Inferior parietal cortex (tissue), 1 donor: Measurements from ENCODE around the gene MAP3K20.
"Not testable (repeated sequence)": the region's sequence is repeated elsewhere in the genome, so short reads cannot be mapped to it uniquely, and the experiment has no call there.

Experiments used
- DNase-seq: peaks from one replicate; pipeline ENCODE4 v3.0.0-alpha.2; 2016; ENCODE audit errors: extremely low spot score

The MAP3K20 gene

GRCh38 chr2:173278794-173279526, 203.3 kb downstream of the MAP3K20 start:
- DNase-seq, result no peak

DNA sequence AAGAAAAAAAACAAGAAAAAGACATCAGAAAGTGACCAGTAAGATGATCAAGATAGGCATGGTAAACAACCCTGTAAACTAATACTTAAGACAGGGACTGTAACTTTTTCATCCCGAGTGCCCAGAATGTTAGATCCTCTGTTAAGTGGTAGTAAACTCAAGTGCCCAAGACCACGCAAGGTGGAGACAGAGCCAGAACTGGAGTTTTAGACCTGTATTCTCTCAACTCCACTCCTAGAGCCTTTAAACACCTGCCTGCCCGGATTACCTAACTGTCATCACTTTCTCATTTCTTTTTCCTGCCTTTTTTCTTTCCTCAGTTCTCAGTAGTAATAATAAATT, 203.9 kb downstream of the MAP3K20 start:
- no peak for DNase-seq

DNA sequence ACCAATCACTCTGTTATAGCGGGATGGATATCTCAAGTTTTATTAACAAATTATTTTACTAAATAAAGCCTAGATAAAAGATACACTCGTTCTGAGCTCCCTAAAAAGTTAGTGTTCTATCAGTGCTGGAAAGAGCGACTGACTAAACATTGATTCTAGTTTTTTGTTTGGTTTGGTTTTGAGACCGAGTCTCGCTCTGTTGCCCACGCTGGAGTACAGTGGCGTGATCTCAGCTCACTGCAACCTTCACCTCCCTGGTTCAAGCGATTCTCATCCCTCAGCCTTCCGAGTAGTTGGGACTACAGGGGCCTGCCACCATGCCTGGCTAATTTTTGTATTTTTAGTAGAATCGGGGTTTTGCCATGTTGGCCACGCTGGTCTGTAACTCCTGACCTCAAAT, 205.2 kb downstream of the MAP3K20 start:
- no peak for DNase-seq

DNA sequence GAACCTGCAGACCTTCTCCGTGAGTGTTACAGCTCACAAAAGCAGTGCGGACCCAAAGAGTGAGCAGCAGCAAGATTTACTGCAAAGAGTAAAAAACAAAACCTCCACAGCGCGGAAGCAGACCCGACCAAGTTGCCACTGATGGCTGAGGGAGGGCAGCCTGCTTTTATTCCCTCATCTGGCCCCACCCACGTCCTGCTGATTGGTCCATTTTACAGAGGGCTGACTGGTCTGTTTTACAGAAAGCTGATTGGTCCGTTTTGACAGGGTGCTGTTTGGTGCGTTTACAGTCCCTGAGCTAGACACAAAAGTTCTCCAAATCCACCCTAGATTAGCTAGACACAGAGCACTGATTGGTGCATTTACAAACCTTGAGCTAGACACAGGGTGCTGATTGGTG, 206.3 kb downstream of the MAP3K20 start:
- not testable (repeated sequence) for DNase-seq

DNA sequence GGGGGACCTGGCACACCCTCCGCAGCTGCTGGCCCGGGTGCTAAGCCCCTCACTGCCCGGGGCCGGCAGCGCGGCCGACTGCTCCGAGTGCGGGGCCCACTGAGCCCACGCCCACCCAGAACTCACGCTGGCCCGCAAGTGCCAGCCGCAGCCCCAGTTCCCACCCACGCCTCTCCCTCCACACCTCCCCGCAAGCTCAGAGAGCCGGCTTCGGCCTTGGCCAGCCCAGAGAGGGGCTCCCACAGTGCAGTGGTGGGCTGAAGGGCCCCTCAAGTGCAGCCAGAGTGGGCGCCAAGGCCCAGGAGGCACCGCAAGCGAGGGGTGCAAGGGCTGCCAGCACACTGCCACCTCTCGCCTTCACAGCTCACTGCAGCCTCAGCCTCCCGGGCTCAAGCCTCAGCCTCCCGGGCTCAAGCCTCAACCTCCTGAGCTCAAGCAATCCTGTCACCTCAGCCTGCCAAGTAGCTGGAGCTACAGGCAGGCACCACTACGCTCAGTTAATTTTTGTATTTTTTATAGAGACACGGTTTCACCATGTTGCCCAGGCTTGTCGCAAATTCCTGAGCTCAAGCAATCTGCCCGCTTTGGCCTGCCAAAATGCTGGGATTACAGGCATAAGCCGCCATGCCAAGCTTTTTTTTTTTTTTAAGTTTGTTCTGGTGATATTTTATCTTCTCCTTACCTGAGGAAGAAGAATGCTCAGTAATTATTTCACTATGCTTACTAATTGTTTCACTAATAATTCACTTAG, 207.3 kb downstream of the MAP3K20 start:
- DNase-seq, result no peak

DNA sequence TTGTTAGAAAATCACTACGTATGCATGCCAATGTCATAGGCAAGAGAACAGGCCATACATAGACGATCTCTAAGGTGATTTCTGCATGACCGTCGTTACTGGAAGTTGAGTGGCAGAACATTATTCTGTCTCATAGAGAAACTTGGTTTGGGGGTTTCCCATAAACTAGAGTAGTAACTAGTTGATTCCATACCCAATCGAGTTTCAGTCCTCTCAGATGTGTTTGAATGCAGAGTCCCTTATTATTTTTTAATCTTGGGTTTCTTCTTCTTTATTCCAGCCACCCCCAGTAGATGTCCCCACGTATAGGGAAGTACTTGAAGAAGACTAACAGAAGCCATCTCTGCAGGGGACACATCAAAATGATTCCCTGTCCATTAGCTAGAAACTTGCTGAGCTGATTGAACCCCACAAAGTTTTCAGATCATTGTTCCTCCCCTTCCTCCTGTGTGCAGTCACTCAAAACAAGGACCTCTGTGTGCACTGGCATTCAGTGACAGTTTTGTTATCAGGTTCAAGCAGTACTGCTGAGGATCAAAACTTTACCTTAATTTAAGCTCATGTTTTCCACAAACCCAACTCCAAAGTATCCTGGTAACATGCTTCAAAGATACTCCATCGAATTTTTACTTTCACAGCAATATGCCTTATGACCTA, 210.6 kb downstream of the MAP3K20 start:
- no peak for DNase-seq

- no peak for DNase-seq
These were observed 211.9 kb downstream of the MAP3K20 start for GRCh38 chr2:173287594-173287993.

DNA sequence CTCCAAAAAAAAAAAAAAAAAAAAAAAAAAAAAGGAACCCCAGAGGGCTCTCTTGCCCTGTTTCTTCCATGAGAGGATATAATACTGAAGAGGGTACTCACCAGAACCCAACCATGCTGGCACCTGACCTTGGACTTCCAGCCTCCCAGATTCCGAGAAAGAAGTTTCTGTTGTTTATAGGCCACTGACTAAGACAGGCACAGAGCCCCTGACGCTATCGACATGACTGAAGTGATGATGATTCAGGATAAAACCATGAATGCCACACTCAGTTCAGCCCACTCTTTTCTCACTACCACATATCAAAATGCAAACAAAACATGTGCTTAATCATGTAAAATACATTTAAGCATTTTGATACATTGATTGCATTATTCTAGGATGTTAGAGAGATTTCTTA, 212.9 kb downstream of the MAP3K20 start:
- no peak for DNase-seq

GRCh38 chr2:173290046-173290445, 214.4 kb downstream of the MAP3K20 start:
- no peak for DNase-seq

DNA sequence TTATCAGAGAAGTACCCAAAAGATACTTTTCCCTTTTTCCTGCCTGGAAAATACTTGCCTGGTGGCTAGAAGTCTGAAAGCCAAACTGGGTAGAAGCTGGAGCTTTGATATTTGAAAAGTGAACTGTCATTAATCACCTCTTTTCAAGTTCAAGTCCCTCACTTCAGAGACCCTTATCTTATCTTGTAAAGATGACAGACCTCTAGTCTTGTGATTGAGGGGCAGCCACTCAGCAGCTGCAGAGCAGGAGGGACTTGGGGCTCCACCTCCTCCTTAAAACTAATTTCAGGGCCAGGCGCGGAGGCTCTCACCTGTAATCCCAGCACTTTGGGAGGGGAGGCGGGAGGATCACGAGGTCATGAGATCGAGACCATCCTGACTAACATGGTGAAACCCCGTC, 214.9 kb downstream of the MAP3K20 start:
- no peak for DNase-seq

DNA sequence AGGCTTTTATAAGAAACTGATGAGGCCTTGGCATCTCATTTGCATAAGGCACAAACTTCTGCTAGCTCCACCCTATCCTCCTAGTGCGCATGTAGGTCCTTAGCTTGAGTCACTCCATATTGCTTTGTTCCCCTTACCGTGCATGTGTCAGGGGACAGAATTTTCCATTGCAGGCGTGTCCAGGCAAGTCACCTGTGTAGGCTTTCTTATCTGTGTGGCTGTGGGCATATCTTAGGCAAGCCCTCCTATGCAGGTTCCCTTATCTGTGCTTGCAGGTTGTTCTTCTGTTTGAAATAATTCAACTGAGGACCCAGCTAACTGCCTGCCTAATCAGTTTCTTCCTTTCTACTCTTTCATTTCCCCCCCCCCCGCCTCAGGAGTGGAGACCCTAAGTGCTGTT, 215.8 kb downstream of the MAP3K20 start:
- DNase-seq, result no peak

DNA sequence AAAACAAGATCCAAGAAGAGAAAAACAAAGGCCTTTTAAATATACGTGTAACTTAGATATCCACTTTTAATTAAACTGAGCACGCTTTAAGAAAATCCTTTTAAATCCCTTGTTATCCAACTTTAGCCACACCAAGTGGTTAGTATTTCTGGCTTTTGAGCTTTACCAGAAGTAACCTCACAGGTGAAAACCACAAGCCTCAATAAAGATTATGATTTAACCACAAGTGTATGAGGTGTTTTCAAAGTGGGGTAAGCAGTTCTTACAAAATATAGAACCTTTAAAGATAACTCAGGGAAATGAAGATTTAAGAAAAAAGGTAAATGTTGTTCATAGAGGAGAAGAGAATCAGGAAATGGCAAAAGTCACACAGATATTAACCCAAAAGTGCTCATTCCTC, 220.6 kb downstream of the MAP3K20 start:
- no peak for DNase-seq

DNA sequence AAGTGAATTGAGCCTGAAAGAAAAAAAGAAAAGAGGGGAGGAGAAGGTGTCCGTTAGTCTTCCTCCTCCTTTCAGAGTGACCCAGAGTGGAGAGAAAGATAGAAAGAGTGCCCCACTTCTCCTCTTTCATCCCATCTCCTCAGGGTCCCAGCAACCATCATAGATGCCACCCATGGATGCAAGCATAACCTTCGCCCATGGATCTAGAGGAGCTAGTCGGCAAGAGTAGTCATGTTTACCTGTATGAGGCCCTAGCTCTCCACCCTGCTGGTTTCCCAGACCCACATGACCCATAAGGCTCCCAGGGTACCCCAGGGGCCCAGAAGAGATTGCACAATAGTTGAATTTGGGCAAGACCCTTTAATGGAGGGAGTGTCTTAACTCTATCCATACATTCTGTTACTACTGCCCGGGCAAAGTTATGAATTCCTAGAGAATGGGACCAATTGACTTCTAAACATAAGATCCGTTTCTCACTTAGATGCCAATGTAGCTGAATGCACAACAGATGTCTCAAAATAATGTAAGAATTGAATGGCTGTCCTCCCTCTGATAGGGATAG, 223.0 kb downstream of the MAP3K20 start:
- DNase-seq, result no peak

DNA sequence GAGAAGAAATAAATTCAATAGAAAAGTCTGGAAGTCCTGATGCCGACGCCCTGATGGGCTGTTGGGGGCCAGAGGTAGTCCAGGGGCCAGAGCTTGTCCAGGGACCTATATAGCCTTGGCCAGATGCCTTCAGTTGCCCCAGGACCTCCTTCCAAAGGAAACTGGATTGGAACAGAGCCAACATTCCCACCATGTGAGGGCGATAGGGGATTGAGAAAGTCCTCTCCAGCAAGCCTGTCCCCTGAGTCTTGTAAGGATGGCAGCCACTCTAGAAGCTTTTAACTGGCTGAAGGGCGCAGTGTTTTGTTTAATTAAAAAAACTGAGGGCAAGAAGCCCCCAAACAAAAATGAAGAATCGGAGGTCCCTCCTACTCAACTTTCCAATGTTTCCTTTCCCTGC, 224.1 kb downstream of the MAP3K20 start:
- no peak for DNase-seq

- no peak for DNase-seq
These were observed 224.8 kb downstream of the MAP3K20 start for GRCh38 chr2:173300458-173300857.

DNA sequence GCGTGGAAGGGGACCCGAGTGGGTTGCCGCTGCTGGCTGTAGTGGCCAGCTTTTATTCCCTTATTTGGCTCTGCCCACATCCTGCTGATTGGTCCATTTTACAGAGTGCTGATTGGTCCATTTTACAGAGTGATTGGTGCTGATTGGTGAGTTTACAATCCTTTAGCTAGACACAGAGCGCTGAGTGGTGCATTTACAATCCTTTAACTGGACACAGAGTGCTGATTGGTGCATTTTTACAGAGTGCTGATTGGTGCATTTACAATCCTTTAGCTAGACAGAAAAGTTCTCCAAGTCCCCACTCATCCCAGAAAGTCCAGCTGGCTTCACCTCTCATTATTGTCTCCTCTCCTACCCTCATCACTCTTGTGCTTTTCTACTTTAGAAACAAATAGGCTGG, 225.9 kb downstream of the MAP3K20 start:
- not testable (repeated sequence) for DNase-seq

GRCh38 chr2:173305303-173305702, 229.7 kb downstream of the MAP3K20 start:
- no peak for DNase-seq

- DNase-seq, result no peak
These were observed 231.6 kb downstream of the MAP3K20 start for GRCh38 chr2:173307293-173307692.

DNA sequence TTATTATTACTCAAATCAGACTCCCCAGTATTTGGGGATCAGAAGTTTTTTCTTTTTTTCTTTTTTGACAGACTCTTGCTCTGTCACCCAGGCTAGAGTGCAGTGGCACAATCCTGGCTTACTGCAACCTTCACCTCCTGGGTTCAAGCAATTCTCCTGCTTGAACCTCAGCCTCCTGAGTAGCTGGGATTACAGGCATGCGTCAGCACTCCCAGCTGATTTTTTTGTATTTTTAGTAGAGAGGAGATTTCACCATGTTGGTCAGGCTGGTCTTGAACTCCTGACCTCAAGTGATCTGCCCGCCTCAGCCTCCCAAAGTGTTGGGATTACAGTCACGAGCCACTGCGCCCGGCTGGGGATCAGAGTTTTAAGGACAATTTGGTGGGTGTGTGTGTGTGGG, 233.7 kb downstream of the MAP3K20 start:
- not testable (repeated sequence) for DNase-seq

DNA sequence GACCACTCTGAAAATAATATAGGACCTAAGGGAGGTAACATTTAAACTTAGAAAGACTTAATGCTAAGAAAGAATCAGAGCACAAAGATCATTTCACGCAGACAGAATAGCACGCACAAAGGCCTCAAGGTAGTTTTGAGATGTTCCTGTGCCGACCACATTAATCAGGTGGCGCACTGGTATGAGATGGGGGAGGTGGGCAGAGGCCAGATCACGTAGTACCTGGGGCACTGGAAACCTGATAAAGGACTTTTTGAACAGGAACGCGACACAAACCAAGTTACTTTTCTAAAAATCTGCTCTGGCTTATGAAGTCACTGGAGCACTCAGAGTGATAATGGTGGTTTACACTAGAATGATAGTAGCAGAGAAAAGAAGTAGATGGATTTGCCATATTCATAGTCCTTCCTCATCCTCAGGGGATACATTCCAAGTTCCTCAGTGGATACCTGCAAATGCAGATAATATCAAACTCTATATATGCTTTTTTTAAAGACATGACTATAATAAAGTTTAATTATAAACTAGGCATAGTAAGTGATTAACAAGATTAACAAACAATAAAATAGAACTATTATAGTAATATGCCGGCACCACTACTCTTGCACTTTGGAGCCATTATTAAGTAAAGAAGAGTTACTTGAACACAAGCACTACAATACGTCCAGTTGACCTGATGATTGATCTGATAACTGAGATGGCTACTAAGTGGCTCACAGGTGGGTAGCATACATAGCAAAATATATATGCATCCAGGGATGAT, 236.4 kb downstream of the MAP3K20 start:
- no peak for DNase-seq
